Measurements from ENCODE around the gene GFRAL.
A peak's percentile ranks its signal among the peaks of the same experiment; 100 is the strongest.

Gene GFRAL

GRCh38 chr6:55327169-55327568 is at the start of gene GFRAL:
Gene GFRAL (plus strand): TSS chr6:55327469. CDS start chr6:55327555, 86 bp downstream.
- TF ChIP-seq CTCF (IDR thresholded peaks at IDR 0.05) = no peak

GRCh38 chr6:55277646-55278045 is 49.6 kb upstream of the GFRAL start:
- TF ChIP-seq CTCF (IDR thresholded peaks at IDR 0.05) = no peak

- no peak for TF ChIP-seq CTCF (IDR thresholded peaks at IDR 0.05)
Measured at GRCh38 chr6:55281215-55281614, 46.1 kb upstream of the GFRAL start.

GRCh38 chr6:55282115-55282514 is 45.2 kb upstream of the GFRAL start:
- no peak for TF ChIP-seq CTCF (IDR thresholded peaks at IDR 0.05)

GRCh38 chr6:55286824-55287223 is 40.4 kb upstream of the GFRAL start:
- TF ChIP-seq CTCF (IDR thresholded peaks at IDR 0.05) = no peak

- TF ChIP-seq CTCF (IDR thresholded peaks at IDR 0.05) = no peak
Measured at GRCh38 chr6:55290736-55291135, 36.5 kb upstream of the GFRAL start.

- peak; percentile 40 for TF ChIP-seq CTCF (IDR thresholded peaks at IDR 0.05)
Measured at GRCh38 chr6:55293116-55293515, 34.2 kb upstream of the GFRAL start.

- no peak for TF ChIP-seq CTCF (IDR thresholded peaks at IDR 0.05)
Measured at GRCh38 chr6:55299286-55299985, 27.8 kb upstream of the GFRAL start.
